ENCODE results near the gene RABL2B. TPM values are rescaled to one million over a fixed set of nuclear protein-coding genes. Genes with fewer than 3 reads are reported as not detected.

The RABL2B gene
- total RNA-seq, 2 experiments from 2014 or later: 13.9 to 26.2 TPM

- no peak overlapping the region for H2AFZ ChIP-seq (ENCODE audit: low read length)
- no peak overlapping the region for H3K27ac ChIP-seq (ENCODE audit: low read depth, low read length, poor library complexity, severe bottlenecking)
- TF ChIP-seq EZH2phosphoT487 (IDR thresholded peaks at IDR 0.05; ENCODE audit: borderline replicate concordance, low read depth, low read length) (no peak), CTCF (conservative IDR thresholded peaks at IDR 0.05; ENCODE audit: low read length) (no peak)
- ChIA-PET POLR2A (no interaction called here), CTCF (ENCODE audit: unreplicated experiment) (no interaction called here)
- no peak overlapping the region for H3K4me2 ChIP-seq (ENCODE audit: low read length)
- intact Hi-C loops (cut with micrococcal nuclease; ENCODE audit: unreplicated experiment): no loop called here
- peaks cover 18% of the 10 kb centered on the region for H3K4me1 ChIP-seq (ENCODE audit: insufficient read depth, low read length, poor library complexity, severe bottlenecking)
- H3K9me3 ChIP-seq (ENCODE audit: low read length): no peaks in the 10 kb centered on the region
- DNase-seq (ENCODE audit: low spot score): no peak
- H3K4me3 ChIP-seq (ENCODE audit: low read depth, low read length, poor library complexity, severe bottlenecking): no peak overlapping the region
- no TSS peak for BruUV-seq (replicated peaks)
- no peaks in the 10 kb centered on the region for H3K79me2 ChIP-seq (ENCODE audit: insufficient read depth, low read depth, low read length)
- no peaks in the 10 kb centered on the region for H4K20me1 ChIP-seq (ENCODE audit: insufficient read depth, low read length)
- H3K9me2 ChIP-seq (ENCODE audit: insufficient read depth, low read length): no peaks in the 10 kb centered on the region
- no peaks in the 10 kb centered on the region for H3K36me3 ChIP-seq (ENCODE audit: insufficient read depth, low read length)
Measured at GRCh38 chr22:50733521-50734342, 49.7 kb downstream of the RABL2B start.

DNA sequence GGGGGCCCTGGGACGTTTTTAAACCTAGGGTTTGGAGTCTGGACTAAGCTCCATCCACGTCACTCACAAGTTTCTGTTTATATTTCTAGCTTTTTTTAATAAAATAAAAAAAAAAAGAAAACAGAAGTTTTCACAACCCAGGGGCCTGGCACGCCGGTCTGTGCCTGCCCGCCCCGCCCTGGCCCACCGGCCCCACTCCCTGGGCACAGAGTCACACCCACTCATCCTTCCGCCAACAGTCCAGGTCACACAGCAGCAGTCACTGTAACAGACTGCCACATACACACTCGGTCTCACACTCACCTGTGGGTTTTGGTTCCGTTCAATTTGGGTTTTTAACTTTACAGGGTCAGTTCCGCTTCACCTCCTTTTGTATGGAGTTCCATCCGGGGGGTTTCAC is 50.8 kb downstream of the RABL2B start:
- ChIA-PET POLR2A (no interaction called here), CTCF (ENCODE audit: unreplicated experiment) (no interaction called here)
- Histone ChIP-seq H3K9me3 (ENCODE audit: low read length) (no peaks in the 10 kb centered on the region), H2AFZ (ENCODE audit: low read length) (no peak overlapping the region), H3K36me3 (ENCODE audit: insufficient read depth, low read length) (no peaks in the 10 kb centered on the region), H4K20me1 (ENCODE audit: insufficient read depth, low read length) (no peaks in the 10 kb centered on the region), H3K4me2 (ENCODE audit: low read length) (no peak overlapping the region), H3K9me2 (ENCODE audit: insufficient read depth, low read length) (no peaks in the 10 kb centered on the region), H3K4me3 (ENCODE audit: low read depth, low read length, poor library complexity, severe bottlenecking) (no peak overlapping the region), H3K4me1 (ENCODE audit: insufficient read depth, low read length, poor library complexity, severe bottlenecking) (peaks cover 20% of the 10 kb centered on the region), H3K79me2 (ENCODE audit: insufficient read depth, low read depth, low read length) (no peaks in the 10 kb centered on the region), H3K27ac (ENCODE audit: low read depth, low read length, poor library complexity, severe bottlenecking) (no peak overlapping the region)
- intact Hi-C loops (cut with micrococcal nuclease; ENCODE audit: unreplicated experiment): no loop called here
- no peak for DNase-seq (ENCODE audit: low spot score)
- BruUV-seq (replicated peaks): no TSS peak
- TF ChIP-seq CTCF (conservative IDR thresholded peaks at IDR 0.05; ENCODE audit: low read length): no peak

DNA sequence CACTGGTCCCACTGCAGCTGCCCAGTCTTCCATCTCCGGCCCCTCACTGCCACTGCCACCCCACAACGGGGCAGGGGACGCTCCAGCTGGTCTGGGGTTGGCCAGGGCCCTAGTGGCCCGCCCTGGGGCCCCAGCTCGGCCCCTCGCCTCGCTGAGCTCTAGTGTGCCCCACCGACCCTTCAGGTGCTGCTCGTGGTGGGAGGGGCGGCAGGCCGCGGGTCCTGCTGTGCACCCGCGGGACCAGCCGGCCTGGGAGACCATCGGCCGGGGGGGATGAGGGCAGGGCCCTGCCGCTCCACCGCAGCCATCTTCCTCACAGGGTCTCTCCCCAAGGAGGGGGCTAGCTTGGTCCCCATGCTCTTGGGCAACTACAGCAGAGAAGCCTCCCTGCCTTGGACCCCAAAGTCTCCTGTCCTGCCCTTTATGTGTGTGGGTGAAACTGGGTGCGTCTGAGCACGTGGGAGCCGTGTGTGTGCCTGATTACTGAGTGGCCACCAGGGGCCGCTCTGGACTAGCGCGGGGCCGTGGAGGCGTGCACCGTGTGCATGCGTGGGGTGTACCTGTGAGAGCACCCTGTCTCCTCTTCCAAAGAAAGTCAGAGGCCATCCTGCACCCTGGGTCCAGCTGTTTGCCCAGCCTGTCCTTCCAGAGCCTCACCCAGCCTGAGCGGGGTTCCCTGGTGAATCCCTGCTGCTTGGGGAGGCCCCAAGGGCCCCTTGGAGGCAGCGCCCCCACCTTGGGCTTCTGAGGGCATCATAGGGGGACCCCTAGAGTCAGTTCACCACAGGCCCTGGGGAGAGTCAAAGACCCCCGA is 51.4 kb downstream of the RABL2B start:
- Histone ChIP-seq H3K9me3 (ENCODE audit: low read length) (no peaks in the 10 kb centered on the region), H3K4me1 (ENCODE audit: insufficient read depth, low read length, poor library complexity, severe bottlenecking) (peaks cover 20% of the 10 kb centered on the region), H2AFZ (ENCODE audit: low read length) (peak overlapping the region; percentile 42; the same call in 1 of the 2 replicates), H3K4me2 (ENCODE audit: low read length) (peak overlapping the region; percentile 30; the same call in 1 of the 2 replicates), H3K9me2 (ENCODE audit: insufficient read depth, low read length) (no peaks in the 10 kb centered on the region), H3K79me2 (ENCODE audit: insufficient read depth, low read depth, low read length) (no peaks in the 10 kb centered on the region), H3K27ac (ENCODE audit: low read depth, low read length, poor library complexity, severe bottlenecking) (no peak overlapping the region), H4K20me1 (ENCODE audit: insufficient read depth, low read length) (no peaks in the 10 kb centered on the region), H3K4me3 (ENCODE audit: low read depth, low read length, poor library complexity, severe bottlenecking) (no peak overlapping the region), H3K36me3 (ENCODE audit: insufficient read depth, low read length) (no peaks in the 10 kb centered on the region)
- no TSS peak for BruUV-seq (replicated peaks)
- peak; percentile 68 for DNase-seq (ENCODE audit: low spot score)
- intact Hi-C loops (cut with micrococcal nuclease; ENCODE audit: unreplicated experiment): no loop called here
- TF ChIP-seq EZH2phosphoT487 (IDR thresholded peaks at IDR 0.05; ENCODE audit: borderline replicate concordance, low read depth, low read length): no peak
- peak; percentile 93 for TF ChIP-seq CTCF (conservative IDR thresholded peaks at IDR 0.05; ENCODE audit: low read length)
- ChIA-PET POLR2A (no interaction called here), CTCF (ENCODE audit: unreplicated experiment) (no interaction called here)
